Mesothelial cell of epicardium (in vitro differentiated cells): ENCODE data around the gene PIRT. TPM values are rescaled to one million over a fixed set of nuclear protein-coding genes. Genes with fewer than 3 reads are reported as not detected.

ENCODE experiments used
- DNase-seq, 2 experiments: peaks; one replicate each; pipeline ENCODE4 v3.0.0; 2021; ENCODE audit warnings: low spot score in 2 of 2; ENCODE audit not compliant: unreplicated experiment in 2 of 2
- H3K27ac Mint-ChIP-seq: 2 replicates; pipeline ENCODE4 v1.8.0; 2021; ENCODE audit warnings: mixed read lengths
- H3K27me3 Mint-ChIP-seq: 2 replicates; pipeline ENCODE4 v1.8.0; 2021; ENCODE audit warnings: low read depth, mixed read lengths
- H3K36me3 Mint-ChIP-seq: 2 replicates; pipeline ENCODE4 v1.8.0; 2021; ENCODE audit warnings: mixed read lengths
- H3K4me1 Mint-ChIP-seq: 2 replicates; pipeline ENCODE4 v1.8.0; 2021; ENCODE audit warnings: mixed read lengths
- H3K4me3 Mint-ChIP-seq: 2 replicates; pipeline ENCODE4 v1.8.0; 2021; ENCODE audit warnings: mild to moderate bottlenecking, moderate library complexity, mixed read lengths
- H3K9me3 Mint-ChIP-seq: 2 replicates; pipeline ENCODE4 v1.8.0; 2021; ENCODE audit warnings: mixed read lengths
- CTCF ChIP-seq: fragments of 200-600 bp; sonication (generic); IDR thresholded peaks from one replicate; pipeline ENCODE4 v1.5.0; 2021; ENCODE audit warnings: antibody characterized with exemption; ENCODE audit not compliant: unreplicated experiment
- total RNA-seq: library from RNA; stranded (reverse); gene quantifications from 3 replicates; pipeline ENCODE4 v1.2.1, GENCODE V29; 2021

PIRT gene
- total RNA-seq, 1 donor from 2014 or later, result not detected

- Mint-ChIP-seq H3K9me3 (no peaks in the 10 kb centered on the region), H3K4me3 (no peak overlapping the region), H3K36me3 (no peaks in the 10 kb centered on the region), H3K4me1 (no peaks in the 10 kb centered on the region), H3K27ac (no peak overlapping the region), H3K27me3 (peaks cover 10% of the 10 kb centered on the region)
- DNase-seq, result no peak
- TF ChIP-seq CTCF, result no peak
These were observed 1.7 kb downstream of the PIRT start for GRCh38 chr17:10836145-10836544.

- Mint-ChIP-seq H3K27me3 (peaks cover 18% of the 10 kb centered on the region), H3K4me1 (no peaks in the 10 kb centered on the region), H3K27ac (no peak overlapping the region), H3K36me3 (no peaks in the 10 kb centered on the region), H3K9me3 (no peaks in the 10 kb centered on the region), H3K4me3 (no peak overlapping the region)
- DNase-seq, result no peak
- TF ChIP-seq CTCF, result no peak
These were observed 6.2 kb downstream of the PIRT start for GRCh38 chr17:10831696-10832095.

GRCh38 chr17:10827898-10828552 is 9.9 kb downstream of the PIRT start:
- Mint-ChIP-seq H3K36me3 (no peaks in the 10 kb centered on the region), H3K9me3 (no peaks in the 10 kb centered on the region), H3K27me3 (peaks cover 23% of the 10 kb centered on the region), H3K4me3 (no peak overlapping the region), H3K4me1 (no peaks in the 10 kb centered on the region), H3K27ac (no peak overlapping the region)
- no peak for DNase-seq
- no peak for TF ChIP-seq CTCF

- Mint-ChIP-seq H3K27ac (no peak overlapping the region), H3K4me3 (no peak overlapping the region), H3K27me3 (peaks cover 35% of the 10 kb centered on the region), H3K9me3 (no peaks in the 10 kb centered on the region), H3K4me1 (peaks cover 4% of the 10 kb centered on the region), H3K36me3 (no peaks in the 10 kb centered on the region)
- DNase-seq, result no peak
- TF ChIP-seq CTCF, result no peak
These were observed 13.0 kb downstream of the PIRT start for GRCh38 chr17:10824874-10825273.

GRCh38 chr17:10821770-10822169 is 16.1 kb downstream of the PIRT start:
- H3K27ac Mint-ChIP-seq, result no peak overlapping the region
- no peaks in the 10 kb centered on the region for H3K9me3 Mint-ChIP-seq
- no peak for TF ChIP-seq CTCF
- peaks cover 44% of the 10 kb centered on the region for H3K27me3 Mint-ChIP-seq
- peaks cover 4% of the 10 kb centered on the region for H3K4me1 Mint-ChIP-seq
- H3K4me3 Mint-ChIP-seq, result no peak overlapping the region
- no peaks in the 10 kb centered on the region for H3K36me3 Mint-ChIP-seq
- DNase-seq, result no peak

- H3K4me1 Mint-ChIP-seq, result peaks cover 4% of the 10 kb centered on the region
- H3K27me3 Mint-ChIP-seq, result peaks cover 41% of the 10 kb centered on the region
- no peaks in the 10 kb centered on the region for H3K9me3 Mint-ChIP-seq
- no peaks in the 10 kb centered on the region for H3K36me3 Mint-ChIP-seq
- H3K27ac Mint-ChIP-seq, result no peak overlapping the region
- H3K4me3 Mint-ChIP-seq, result no peak overlapping the region
- DNase-seq, result no peak
- TF ChIP-seq CTCF, result no peak
These were observed 16.8 kb downstream of the PIRT start for GRCh38 chr17:10821054-10821453.
